Uterus (tissue), 4 donors: Measurements from ENCODE around the gene POU2AF2. TPM values are rescaled to one million over a fixed set of nuclear protein-coding genes. Genes with fewer than 3 reads are reported as not detected.

ENCODE experiments used
- DNase-seq, 2 donors: peaks; one replicate each; pipeline ENCODE4 v3.0.0-alpha.2; 2019 to 2020
- H3K27ac ChIP-seq, 2 donors: fragments of 200-600 bp; sonication (generic); 1 replicate in 1 of 2; 2 replicates in 1 of 2; pipeline ENCODE4 v1.5.1; 2016 to 2018
- H3K27me3 ChIP-seq, 2 donors: fragments of 200-600 bp; sonication (generic); one replicate each; pipeline ENCODE4 v1.5.1; 2018 to 2019; ENCODE audit warnings: control low read depth in 1 of 2
- H3K36me3 ChIP-seq, 2 donors: fragments of 200-600 bp; sonication (generic); one replicate each; pipeline ENCODE4 v1.5.1; 2019; ENCODE audit warnings: control low read depth in 1 of 2
- H3K4me1 ChIP-seq, 2 donors: fragments of 200-600 bp; sonication (generic); one replicate each; pipeline ENCODE4 v1.5.1; 2018 to 2019; ENCODE audit warnings: control low read depth in 1 of 2
- H3K4me3 ChIP-seq, 2 donors: fragments of 200-600 bp; sonication (generic); 1 replicate in 1 of 2; 2 replicates in 1 of 2; pipeline ENCODE4 v1.5.1; 2018 to 2019; ENCODE audit warnings: mild to moderate bottlenecking in 1 of 2
- H3K9me3 ChIP-seq, 2 donors: fragments of 200-600 bp; sonication (generic); one replicate each; pipeline ENCODE4 v1.5.1; 2019; ENCODE audit warnings: control low read depth in 1 of 2
- POLR2A ChIP-seq, 2 donors: fragments of 450-650 bp; IDR thresholded peaks; one replicate each; pipeline ENCODE4 v1.6.1; 2016; ENCODE audit warnings: antibody characterized with exemption in 2 of 2, mild to moderate bottlenecking in 1 of 2, moderate library complexity in 1 of 2
- intact Hi-C: fragments of 100-400 bp; cut with DNase I; formaldehyde crosslinking; loops from one replicate; pipeline ENCODE4 v1.15.1; 2023; ENCODE audit warnings: low total_unique reads
- total RNA-seq, 4 donors: library from RNA; depleted of rRNA in 3 of 4; stranded (reverse); fragments of >200 nt in 3 of 4; gene quantifications; one replicate each; pipeline versions ENCODE4 v1.1.0 to v1.2.4, GENCODE V29; 2014 to 2023
- TF ChIP-seq, protein P1 (sequence below), 4 experiments: fragments of 200-600 bp in 2 of 4; fragments of 450-650 bp in 2 of 4; sonication (generic) in 2 of 4; IDR thresholded peaks; one replicate each; pipeline ENCODE4 v1.5.1; 2016 to 2019; ENCODE audit warnings: antibody characterized with exemption in 4 of 4, mild to moderate bottlenecking in 2 of 4, moderate library complexity in 1 of 4
- donor health status: DM: yes; HTN: yes; CAD: no.

POU2AF2 gene
- total RNA-seq, 4 donors from 2014 or later = not detected

DNA sequence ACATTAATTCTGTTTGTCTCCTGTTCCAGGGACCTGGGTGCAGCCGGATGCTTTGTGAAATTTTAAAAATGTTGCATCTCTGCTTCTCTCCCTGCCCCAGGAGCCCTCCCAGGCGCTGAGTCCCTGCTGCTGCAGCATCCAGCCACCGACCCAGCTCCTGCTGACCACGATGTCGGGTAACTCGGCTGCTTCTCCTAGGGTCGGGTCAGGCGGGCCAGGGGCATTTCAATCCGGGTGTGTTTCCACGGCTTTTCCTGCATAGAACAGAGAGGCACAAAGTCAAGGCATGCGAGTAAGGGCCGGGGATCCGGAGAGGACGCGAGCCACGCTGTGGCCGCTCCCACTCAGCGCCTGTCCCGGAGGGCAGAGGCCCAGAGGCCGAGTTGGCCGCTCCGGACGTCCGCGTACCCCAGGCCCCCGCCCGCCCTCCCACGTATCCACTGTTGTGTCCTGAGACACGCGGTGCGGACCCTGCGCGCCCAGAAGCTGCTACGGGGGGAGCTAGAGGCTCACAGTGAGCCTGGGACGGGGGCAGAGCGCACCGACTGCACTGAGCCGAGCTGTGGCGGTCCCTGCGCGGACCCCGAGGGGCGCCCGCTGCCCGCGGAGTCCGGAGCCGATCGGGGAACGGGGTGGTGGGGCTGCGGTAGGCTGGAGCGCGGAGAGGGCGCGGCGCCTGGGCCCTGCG is 53.0 kb downstream of the POU2AF2 start, which contains the start of gene POU2AF3:
POU2AF3 (plus strand) TSS at position 134 of the 688 bp plus-strand sequence; CDS start at position 170, 36 bp downstream.
- Histone ChIP-seq H3K27me3 (no peaks in the 10 kb centered on the region), H3K4me1 (no peaks in the 10 kb centered on the region), H3K36me3 (no peaks in the 10 kb centered on the region), H3K9me3 (no peaks in the 10 kb centered on the region), H3K4me3 (peak within 1 kb of the TSS; percentile 53 to 66), H3K27ac (peak within 1 kb of the TSS; percentile 87 to 94)
- DNase-seq = no peak
- intact Hi-C loops = no loop called here
- no peak for TF ChIP-seq POLR2A (IDR thresholded peaks at IDR 0.05)
- TF ChIP-seq, protein P1, sequence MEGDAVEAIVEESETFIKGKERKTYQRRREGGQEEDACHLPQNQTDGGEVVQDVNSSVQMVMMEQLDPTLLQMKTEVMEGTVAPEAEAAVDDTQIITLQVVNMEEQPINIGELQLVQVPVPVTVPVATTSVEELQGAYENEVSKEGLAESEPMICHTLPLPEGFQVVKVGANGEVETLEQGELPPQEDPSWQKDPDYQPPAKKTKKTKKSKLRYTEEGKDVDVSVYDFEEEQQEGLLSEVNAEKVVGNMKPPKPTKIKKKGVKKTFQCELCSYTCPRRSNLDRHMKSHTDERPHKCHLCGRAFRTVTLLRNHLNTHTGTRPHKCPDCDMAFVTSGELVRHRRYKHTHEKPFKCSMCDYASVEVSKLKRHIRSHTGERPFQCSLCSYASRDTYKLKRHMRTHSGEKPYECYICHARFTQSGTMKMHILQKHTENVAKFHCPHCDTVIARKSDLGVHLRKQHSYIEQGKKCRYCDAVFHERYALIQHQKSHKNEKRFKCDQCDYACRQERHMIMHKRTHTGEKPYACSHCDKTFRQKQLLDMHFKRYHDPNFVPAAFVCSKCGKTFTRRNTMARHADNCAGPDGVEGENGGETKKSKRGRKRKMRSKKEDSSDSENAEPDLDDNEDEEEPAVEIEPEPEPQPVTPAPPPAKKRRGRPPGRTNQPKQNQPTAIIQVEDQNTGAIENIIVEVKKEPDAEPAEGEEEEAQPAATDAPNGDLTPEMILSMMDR (IDR thresholded peaks at IDR 0.05) = no peak

DNA sequence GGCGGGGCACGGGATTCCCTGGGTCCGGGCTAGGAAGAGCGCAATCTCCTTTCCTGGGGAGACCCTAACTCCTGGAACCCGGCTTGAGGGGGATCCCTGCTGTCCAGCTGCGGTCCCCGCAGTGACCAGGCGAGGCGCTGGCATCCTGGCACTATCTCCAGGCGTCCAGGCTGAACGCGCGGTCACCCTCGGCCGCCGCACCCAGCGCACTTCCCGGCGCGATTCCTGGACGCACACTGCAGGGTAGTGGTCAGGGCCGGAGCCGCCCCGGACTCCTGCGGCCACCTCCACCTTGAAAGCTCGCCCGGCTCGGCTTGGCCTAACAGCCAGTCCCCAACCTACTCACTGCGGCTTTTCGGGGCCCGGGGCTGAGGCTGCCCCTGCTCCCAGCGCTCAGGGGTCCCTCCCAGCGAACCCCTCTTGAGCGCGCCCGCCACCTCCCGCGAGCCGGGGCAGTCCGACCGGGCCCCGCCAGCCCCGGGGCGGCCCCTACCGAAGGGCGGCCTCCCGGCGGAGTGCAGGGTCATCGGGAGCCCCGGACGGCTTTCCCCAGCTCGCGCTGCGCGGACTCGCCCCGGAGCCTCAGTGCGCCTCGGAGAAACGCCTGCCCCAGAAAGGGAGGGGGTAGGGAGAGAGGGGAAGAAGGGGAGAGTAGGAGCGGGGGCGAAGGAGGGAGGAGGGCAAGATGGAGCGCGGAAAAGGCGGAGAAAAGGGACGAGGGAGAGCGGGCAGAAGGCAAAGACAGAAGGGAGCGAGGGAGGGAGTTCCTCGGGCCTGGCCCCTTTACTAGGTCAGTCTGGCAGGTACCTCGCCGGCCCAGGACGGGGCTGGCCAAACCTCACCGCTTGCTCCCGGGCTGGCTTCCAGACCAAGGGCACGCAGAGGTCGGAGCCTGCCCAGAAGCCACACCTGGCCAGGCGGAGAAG is 53.8 kb downstream of the POU2AF2 start:
- H3K4me1 ChIP-seq = no peaks in the 10 kb centered on the region
- intact Hi-C loops = no loop called here
- no peaks in the 10 kb centered on the region for H3K9me3 ChIP-seq
- peak overlapping the region; percentile 87 to 94 for H3K27ac ChIP-seq
- peak; percentile 60 to 79 for DNase-seq
- H3K36me3 ChIP-seq = no peaks in the 10 kb centered on the region
- H3K27me3 ChIP-seq = no peaks in the 10 kb centered on the region
- no peak for TF ChIP-seq POLR2A (IDR thresholded peaks at IDR 0.05)
- TF ChIP-seq, protein P1 (IDR thresholded peaks at IDR 0.05) = peak; percentile 43 to 78 (median 72)
- peak overlapping the region; percentile 53 to 66 for H3K4me3 ChIP-seq

DNA sequence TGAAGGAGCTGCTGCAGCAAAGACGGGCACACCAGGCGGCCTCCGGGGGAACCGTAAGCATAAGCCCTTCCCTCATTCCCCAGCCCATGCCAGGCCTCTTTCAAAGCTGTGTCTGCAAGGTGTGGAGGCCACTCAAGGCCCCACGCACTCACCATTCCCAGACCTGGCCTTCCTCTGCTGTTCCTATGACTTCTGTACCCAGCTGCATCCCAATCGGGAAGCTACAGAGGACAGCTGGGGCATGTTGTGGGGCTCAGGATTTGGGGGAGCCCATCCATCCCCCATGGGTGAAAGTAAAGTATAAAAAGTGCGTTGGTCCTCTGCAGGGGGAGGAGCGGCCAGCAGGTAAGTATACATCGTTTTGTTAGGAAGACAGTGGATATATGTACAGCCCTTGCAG is 55.0 kb downstream of the POU2AF2 start:
- intact Hi-C loops = no loop called here
- TF ChIP-seq, protein P1 (IDR thresholded peaks at IDR 0.05) = no peak
- TF ChIP-seq POLR2A (IDR thresholded peaks at IDR 0.05) = no peak
- no peak overlapping the region for H3K27ac ChIP-seq

DNA sequence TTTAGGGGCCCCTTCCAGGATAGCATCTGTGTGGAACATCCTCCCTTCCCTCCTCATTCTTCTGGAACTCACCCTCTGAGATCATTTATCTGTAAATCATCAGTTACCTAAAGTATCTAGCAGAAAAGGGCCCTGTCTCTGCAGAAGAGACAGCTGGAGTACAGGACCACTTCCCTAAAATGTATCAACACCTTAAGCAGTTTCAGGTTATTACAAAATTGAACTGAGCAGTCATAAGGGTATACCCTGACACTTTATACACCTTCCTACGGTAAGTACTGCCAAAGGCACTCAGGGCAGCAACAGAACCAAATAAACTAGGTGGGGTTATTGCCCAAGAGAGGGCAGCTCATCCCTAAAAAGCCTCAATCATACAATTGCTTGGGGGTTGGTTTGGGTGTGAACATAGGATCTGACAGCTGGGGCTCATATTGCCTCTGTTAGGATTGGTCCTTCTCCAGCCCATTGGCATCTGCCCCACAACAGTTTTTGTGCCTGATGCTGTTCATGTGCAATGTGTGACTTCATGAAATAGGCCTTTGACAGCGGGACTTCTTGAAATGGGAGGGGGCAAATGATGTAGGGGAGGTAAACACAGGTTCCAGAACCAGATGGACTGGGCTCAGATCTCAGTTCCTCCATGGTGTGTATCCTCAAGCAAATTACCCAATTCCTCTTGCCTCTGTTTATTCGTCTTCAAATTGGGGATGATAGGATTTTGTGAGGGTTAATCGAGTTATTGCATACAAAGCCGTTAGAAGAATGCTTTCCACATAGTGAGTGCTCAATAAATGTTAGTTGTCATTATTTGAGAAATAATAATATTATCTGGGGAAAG is 55.7 kb downstream of the POU2AF2 start:
- intact Hi-C loops = no loop called here
- H3K9me3 ChIP-seq = no peaks in the 10 kb centered on the region
- no peak overlapping the region for H3K27ac ChIP-seq
- H3K36me3 ChIP-seq = no peaks in the 10 kb centered on the region
- no peaks in the 10 kb centered on the region for H3K4me1 ChIP-seq
- H3K27me3 ChIP-seq = no peaks in the 10 kb centered on the region
- TF ChIP-seq POLR2A (IDR thresholded peaks at IDR 0.05) = no peak
- TF ChIP-seq, protein P1 (IDR thresholded peaks at IDR 0.05) = no peak
- DNase-seq = no peak
- H3K4me3 ChIP-seq = no peak overlapping the region

More for the DNA sequence above, 55.0 kb downstream of the POU2AF2 start:
- Histone ChIP-seq H3K27me3 (no peaks in the 10 kb centered on the region), H3K36me3 (no peaks in the 10 kb centered on the region), H3K4me3 (no peak overlapping the region), H3K9me3 (no peaks in the 10 kb centered on the region), H3K4me1 (no peaks in the 10 kb centered on the region)
- DNase-seq = no peak
